ENCODE data around the gene FLYWCH1.

FLYWCH1 gene

DNA sequence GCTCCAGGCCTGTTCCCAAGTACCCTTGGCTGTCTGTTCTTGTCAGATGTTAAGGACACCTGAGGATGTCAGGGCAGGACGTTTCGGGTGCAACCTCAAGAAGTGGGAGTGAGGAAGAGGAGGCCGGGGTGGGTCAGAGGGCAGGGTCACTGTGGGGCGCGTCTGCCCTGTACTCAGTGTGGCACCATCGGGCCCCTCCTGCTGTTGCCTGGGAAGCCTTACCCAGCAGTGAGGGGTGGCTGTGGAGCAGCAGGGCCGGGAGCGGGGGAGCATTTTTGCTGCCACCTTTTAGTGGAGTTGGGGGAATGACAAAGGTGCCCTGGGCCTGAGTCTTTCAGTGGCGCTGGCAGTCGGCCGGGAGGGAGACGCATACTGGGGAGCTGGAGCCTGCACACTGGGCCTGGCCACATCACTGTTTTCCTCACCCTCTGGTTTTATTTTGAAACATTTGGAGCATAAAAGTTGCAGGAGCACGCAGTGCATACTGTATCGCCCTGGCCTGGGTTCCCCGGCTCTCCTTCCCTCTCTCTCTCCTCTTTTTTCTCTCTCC is 11.1 kb upstream of the FLYWCH1 start:
- DNase-seq, result no peak

- DNase-seq, result no peak
Measured at GRCh38 chr16:2902337-2903130, 9.2 kb upstream of the FLYWCH1 start.

DNA sequence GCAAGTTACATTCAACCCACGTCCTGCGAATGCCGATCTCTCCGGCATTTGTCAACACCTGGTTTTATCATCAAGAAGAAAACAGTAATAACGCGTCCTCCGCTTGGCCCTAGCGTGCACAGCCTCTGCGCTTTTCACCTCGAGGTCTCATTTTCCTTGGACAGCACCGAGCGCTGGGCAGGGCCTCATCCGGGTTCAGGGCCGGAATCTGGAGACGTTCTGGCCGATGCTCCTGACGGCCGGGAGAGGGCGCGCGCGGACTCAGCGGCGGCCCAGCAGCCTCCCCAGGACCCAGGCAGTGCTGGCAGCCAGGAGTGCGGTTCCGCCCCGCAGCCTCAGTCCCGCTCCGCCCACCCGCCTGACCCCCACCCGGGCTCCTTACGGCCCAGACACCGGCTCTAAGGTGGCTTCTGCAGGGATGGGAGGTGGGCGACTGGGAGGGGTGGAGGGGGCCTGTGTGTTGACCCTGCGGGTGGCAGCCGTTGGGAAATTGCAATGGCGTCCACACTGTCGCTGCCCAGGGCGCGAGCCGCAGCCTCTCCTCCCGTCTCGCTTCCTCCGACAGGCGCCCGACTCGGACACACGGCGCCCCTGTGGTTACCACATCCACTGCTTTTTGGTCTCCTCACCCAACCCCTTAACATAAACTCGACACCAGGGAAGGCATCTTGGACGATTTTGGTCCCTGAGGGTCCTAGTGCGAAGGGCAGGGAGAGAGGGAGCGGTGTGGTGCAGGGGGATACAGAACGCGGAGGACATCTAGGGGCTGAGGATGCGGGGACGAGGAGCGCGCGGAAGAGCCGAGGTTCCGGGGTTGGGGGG is 7.4 kb upstream of the FLYWCH1 start:
- DNase-seq, result peak; percentile 81

DNA sequence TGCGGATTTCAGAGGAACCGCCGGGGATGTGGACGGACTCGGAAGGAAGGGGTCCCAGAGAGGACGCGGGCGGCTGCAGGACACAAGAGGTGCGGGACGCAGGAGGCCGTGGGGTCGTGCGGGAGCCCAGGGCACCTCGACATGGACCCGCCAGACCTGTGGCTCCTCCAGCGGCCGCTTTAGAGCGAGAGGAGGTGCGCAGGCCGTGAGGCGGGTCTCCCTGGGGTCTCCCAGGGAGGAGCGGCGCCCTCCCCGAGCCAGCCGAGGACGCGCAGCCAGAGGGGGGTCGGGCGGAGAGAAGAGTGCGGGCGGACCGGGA is 6.8 kb upstream of the FLYWCH1 start:
- DNase-seq, result no peak

- DNase-seq, result peak; percentile 100
Measured at GRCh38 chr16:2905241-2905987, 6.3 kb upstream of the FLYWCH1 start.

DNA sequence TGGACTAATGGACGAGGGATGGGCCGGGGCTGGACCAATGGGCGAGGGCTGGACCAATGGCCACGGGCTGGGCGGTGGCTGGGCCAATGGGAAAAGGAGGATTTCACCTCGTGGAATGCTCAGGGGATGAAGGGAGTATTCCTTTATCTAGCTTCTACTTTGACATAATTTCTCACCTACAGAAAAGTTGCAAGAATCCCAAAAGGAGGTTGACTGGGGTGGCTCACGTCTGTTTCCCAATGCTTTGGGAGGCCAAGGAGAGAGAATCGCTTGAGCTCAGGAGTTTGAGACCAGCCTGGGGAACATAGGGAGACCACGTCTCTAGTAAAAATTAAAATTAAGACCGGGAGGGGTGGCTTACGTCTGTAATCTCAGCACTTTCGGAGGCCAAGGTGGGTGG is 5.7 kb upstream of the FLYWCH1 start:
- DNase-seq, result no peak

DNA sequence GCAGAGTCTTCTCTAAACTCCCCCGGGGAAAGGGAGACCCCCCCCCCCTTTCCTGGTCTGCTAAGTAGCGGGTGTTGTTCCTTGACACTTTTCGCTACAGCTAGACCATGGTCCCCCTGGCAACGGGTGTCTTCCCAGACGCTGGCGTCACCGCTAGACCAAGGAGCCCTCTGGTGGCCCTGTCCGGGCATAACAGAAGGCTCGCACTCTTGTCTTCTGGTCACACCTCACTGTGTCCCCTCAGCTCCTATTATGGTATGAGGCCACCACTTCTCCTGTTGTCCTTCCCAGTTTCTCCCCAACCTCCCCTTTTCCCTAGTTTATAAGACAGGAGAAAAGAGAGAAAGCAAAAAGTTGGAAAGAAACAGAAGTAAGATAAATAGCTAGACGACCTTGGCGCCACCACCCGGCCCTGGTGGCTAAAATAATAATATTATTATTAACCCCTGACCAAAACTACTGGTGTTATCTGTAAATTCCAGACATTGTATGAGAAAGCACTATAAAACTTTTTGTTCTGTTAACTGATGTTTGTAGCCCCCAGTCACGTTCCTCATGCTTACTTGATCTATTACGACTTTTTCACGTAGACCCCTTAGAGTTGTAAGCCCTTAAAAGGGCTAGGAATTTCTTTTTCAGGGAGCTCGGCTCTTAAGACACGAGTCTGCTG is 4.5 kb upstream of the FLYWCH1 start:
- DNase-seq, result peak; percentile 51

DNA sequence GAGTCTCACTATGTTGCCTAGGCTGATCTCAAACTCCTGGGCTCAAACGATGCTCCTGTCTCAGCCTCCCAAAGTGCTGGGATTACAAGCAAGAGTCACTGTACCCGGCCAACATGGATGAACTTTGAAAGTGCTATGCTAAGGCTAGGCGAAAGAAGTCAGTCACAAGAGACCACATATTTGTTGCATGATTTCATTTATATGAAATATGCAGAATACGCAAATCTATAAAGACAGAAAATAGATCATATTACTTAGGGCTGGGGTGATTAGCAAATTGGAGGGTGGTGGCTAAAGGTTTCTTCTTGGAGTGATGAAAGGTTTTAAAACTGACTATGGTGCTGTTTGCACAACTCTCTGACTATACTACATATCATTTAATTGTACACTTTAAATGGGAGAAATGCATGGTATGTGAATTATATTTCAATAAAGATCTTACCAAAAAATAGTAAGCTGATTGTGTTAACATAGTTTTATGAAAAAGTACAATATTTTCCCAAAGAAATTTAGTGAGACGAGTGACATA is 1.2 kb upstream of the FLYWCH1 start:
- DNase-seq, result no peak

GRCh38 chr16:2912330-2913199 is 834 bp downstream of the FLYWCH1 start:
- DNase-seq, result peak; percentile 19

GRCh38 chr16:2913603-2914002 is 1.9 kb downstream of the FLYWCH1 start:
- no peak for DNase-seq

DNA sequence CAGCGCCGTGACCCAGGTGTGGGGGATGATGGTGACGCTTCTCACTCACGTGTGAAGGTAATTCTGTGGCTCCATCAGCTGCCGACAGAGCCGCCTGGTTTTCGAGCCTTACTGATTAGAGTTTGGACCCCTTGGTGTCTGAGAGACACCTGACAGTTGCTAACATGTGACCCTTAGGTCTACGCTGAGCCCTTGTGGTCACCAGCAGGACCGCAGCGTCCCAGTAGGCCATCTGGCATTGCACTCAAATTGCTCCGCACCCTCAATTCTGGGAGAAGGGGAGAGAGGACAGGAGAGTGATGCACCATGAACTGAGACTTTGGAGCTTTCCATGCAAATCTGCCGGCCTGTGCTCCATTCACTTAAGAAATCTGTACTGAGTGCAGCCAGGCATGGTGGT is 2.5 kb downstream of the FLYWCH1 start:
- DNase-seq, result no peak

DNA sequence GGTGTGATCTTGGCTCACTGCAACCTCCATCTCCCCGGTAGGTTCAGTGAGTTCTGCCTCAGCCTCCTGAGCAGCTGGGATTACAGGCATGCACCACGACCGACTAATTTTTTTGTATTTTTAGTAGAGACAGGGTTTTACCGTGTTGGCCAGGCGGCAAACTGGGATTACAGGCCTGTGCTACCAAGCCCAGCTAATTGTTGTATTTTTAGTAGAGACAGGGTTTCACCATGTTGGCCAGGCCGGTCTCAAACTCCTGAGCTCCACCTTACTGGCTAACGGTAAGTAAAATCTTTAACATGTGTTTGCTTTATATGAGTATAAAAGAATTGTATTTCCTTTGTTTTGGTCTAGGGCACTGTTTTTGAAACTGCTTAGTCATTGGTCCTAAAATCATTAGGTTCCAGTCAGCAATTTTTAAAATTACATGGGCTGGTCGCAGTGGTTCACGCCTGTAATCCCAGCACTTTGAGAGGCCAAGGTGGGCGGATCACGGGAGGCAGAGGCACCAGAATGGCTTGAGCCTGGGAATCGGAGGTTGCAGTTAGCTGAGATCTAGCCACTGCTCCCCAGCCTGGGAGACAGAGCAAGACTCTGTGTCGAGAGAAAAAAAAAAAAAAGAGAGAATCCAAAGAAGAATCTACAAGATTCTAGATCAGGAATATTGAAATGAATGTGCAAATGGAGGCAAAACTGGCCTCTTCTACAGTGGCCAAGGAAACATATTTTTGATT is 3.6 kb downstream of the FLYWCH1 start:
- DNase-seq, result no peak

- DNase-seq, result peak; percentile 50
Measured at GRCh38 chr16:2919511-2920255, 8.0 kb downstream of the FLYWCH1 start.

GRCh38 chr16:2923481-2923880 is 11.8 kb downstream of the FLYWCH1 start:
- DNase-seq, result no peak

- DNase-seq, result no peak
Measured at GRCh38 chr16:2924901-2925755, 13.4 kb downstream of the FLYWCH1 start.

DNA sequence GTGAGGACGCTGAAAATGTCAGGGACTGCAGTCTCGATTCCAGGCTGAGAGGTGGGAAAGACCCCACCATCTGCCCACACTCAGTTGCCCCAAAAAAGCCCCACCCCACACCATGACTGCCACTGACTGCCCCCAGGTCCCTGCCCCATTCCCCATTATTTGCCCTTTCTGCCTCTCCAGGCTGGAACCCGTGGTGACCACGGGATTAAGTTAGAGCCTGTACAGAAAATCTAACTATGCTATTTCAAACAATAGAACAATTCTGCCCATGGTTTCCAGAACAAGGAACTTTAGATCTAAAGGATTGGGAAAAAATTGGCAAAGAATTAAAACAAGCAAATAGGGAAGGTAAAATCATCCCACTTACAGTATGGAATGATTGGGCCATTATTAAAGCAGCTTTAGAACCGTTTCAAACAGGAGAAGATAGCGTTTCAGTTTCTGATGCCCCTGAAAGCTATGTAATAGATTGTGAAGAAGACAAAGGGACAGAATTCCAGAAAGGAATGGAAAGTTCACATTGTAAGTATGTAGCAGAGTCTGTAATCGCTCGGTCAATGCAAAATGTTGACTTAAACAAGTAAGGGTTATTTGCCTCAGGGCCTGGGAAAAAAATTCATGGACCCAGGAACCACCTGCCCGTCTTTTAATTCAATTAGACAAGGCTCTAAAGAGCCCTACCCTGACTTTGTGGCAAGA is 14.4 kb downstream of the FLYWCH1 start:
- no peak for DNase-seq

- no peak for DNase-seq
Measured at GRCh38 chr16:2926650-2926999, 14.9 kb downstream of the FLYWCH1 start.

GRCh38 chr16:2927010-2927646 is 15.4 kb downstream of the FLYWCH1 start:
- DNase-seq, result peak; percentile 92

All from inflammatory macrophage treated with lipopolysaccharide for 4 hours (primary cell).